ENCODE results near the gene AAGAB.

AAGAB gene, protein sequence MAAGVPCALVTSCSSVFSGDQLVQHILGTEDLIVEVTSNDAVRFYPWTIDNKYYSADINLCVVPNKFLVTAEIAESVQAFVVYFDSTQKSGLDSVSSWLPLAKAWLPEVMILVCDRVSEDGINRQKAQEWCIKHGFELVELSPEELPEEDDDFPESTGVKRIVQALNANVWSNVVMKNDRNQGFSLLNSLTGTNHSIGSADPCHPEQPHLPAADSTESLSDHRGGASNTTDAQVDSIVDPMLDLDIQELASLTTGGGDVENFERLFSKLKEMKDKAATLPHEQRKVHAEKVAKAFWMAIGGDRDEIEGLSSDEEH

DNA sequence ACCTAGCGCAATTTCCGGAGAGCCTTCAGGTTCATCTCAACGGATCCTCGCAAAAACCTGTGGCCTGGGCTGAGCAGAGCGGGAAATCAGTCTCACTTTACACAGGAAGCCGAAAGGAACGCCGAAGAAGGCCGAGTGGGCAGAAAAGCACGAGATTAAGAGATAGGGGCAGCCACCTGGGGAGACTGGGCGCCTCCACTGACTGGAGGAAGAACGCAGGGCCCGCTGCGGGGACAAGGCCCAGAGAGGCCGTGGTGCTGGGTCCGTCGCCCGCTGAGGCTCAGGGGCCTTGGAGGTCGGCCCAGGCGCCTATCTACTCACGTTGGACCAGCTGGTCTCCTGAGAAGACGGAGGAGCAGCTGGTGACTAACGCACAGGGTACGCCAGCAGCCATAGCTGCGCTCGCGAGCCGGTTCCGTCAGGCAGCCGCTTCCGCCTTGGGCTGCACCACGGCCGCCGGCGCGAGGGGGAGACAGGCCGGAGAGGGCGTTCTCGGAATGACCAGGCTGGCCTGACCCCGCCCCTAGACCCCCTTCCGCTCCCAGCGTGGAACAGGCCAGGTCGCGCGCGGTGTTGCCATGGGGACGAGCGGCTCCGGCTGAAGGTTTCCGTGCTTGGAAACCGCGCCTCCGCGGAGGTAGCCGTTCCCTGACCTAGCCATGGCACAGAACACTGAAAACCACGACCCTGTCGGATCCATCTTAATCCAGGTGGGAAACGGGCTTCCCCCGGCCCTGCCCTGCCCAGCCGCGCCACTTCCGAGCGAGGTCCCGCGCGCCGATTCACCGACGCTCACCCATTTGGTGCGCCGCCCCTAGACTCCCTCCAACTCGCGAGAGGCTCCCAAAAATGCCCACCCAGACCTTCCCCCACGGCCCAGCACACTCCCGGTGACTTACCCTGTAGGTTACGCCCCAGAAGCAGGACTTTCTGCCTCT, at the start of gene AAGAB, which contains the start of gene IQCH:
Gene AAGAB (minus strand): TSS at position 424 of the 938 bp plus-strand sequence. CDS start 30 bp downstream, at position 394.
Gene IQCH (plus strand): TSS at position 549 of the 938 bp plus-strand sequence. CDS start 111 bp downstream, at position 660.
- Histone ChIP-seq H3K27me3 (peaks cover 21% of the 10 kb centered on the region), H3K36me3 (no peaks in the 10 kb centered on the region), H3K4me3 (ENCODE audit: low read depth in 1 of 2, low read length in 1 of 2) (peak within 1 kb of the TSS; percentile 76 to 85), H3K4me1 (ENCODE audit: control insufficient read depth in 1 of 2, insufficient read depth in 1 of 2, low read depth in 1 of 2, low read length in 1 of 2) (peaks cover 25 to 27% of the 10 kb centered on the region in 2 experiments), H3K9me3 (no peaks in the 10 kb centered on the region), H3K27ac (peak within 1 kb of the TSS; percentile 74)
- TF ChIP-seq, protein P1, sequence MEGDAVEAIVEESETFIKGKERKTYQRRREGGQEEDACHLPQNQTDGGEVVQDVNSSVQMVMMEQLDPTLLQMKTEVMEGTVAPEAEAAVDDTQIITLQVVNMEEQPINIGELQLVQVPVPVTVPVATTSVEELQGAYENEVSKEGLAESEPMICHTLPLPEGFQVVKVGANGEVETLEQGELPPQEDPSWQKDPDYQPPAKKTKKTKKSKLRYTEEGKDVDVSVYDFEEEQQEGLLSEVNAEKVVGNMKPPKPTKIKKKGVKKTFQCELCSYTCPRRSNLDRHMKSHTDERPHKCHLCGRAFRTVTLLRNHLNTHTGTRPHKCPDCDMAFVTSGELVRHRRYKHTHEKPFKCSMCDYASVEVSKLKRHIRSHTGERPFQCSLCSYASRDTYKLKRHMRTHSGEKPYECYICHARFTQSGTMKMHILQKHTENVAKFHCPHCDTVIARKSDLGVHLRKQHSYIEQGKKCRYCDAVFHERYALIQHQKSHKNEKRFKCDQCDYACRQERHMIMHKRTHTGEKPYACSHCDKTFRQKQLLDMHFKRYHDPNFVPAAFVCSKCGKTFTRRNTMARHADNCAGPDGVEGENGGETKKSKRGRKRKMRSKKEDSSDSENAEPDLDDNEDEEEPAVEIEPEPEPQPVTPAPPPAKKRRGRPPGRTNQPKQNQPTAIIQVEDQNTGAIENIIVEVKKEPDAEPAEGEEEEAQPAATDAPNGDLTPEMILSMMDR (IDR thresholded peaks at IDR 0.05) = no peak

DNA sequence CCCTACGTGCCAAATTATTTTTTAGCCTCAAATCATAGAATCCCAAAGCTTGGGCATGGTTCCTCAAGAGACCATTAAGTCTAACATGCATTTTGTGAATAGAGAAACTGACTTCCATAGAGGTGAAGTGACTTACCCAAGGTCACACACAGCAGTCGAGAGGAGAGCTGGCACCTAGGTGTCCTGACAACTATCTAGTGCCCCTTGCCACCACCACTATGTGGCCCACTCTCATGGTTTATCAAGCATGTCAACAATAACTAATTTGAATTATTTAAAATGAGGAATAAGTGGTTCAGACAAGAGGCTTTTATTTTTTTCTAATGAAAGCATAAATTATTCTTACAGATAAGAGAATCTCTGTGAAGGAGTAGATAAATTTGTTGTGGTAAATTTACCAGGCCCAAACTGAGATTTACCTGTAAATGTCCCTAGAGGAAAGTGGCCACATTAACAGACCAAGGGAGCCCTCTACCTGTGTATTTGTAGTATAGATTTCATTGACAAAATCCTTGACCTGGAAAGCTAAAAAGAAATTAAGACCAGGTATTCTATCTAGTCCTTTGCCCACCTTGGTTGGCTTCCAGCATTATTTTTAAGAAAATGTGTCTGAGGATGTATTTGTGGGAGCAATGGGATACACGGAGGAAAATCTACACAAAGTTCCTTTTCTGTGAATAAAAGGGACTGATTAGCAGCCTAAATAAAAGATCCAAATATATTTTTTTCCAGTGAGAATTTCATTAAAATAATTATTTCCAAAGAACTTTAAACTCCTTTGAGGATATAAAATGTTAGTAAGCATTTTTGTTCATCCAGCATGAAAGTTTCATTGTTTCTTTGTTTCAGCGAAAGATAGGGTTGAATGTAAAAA, 49.3 kb upstream of the AAGAB start:
- Histone ChIP-seq H3K9me3 (no peaks in the 10 kb centered on the region), H3K4me3 (ENCODE audit: low read depth in 1 of 2, low read length in 1 of 2) (no peak overlapping the region), H3K4me1 (ENCODE audit: control insufficient read depth in 1 of 2, insufficient read depth in 1 of 2, low read depth in 1 of 2, low read length in 1 of 2) (no peaks in the 10 kb centered on the region), H3K36me3 (no peaks in the 10 kb centered on the region), H3K27ac (no peak overlapping the region), H3K27me3 (no peaks in the 10 kb centered on the region)
- TF ChIP-seq, protein P1 (IDR thresholded peaks at IDR 0.05) = no peak

DNA sequence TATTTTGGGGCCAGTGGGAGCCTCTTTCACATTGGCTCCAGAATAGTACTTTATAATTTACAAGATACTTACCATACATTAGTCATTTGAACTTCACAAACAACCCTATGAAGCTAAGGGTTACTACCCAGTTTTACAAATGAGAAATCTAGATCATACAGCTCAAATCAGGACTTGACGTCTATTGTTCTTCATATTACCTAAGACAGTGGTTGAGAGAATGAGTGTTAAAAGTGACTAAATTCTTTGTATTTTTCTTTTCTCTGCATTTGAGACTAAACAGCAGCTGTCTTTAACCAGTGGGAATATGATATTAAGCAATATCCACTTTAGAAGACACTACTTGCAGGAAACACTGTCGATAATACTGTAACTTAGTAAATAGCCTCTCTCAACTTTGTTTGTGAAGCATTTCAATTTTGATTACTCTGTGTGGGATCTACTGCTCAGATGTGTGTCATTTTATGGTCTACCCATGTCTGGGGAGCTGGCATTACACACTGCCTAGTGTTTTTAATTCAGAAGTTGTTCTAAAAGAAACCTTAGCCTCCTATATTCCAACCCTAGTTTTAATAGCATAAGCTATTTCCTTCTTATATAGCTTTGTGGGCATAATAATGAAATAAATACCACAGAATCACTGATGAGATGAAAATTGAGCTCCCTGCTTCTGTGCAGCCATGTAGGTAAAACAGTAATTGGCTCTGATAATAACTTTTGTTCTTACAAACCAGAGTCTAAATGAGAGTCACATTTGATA, 46.0 kb upstream of the AAGAB start:
- no peaks in the 10 kb centered on the region for H3K9me3 ChIP-seq
- no peak overlapping the region for H3K27ac ChIP-seq
- TF ChIP-seq, protein P1 (IDR thresholded peaks at IDR 0.05) = no peak

DNA sequence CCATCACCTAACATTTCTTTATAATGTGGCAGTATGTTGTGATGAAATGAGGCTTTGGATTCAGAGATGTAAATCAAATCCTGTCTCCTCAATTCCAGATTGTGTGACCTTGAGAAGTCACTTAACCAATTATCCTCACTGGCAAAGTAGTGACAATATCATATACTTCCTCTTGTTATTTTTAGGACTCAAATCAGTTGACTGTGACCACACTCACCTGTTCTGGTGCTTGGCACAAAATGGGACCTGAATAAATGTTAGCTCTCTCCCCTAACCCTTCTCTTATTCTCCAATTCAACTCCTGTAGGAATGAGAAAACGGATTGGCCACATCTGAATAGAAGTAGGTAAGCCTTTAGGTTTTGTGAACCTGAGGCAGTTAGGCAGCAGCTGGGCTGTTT, 42.2 kb upstream of the AAGAB start:
- Histone ChIP-seq H3K27ac (no peak overlapping the region), H3K36me3 (no peaks in the 10 kb centered on the region), H3K27me3 (no peaks in the 10 kb centered on the region), H3K4me1 (ENCODE audit: control insufficient read depth in 1 of 2, insufficient read depth in 1 of 2, low read depth in 1 of 2, low read length in 1 of 2) (no peaks in the 10 kb centered on the region), H3K4me3 (ENCODE audit: low read depth in 1 of 2, low read length in 1 of 2) (no peak overlapping the region), H3K9me3 (no peaks in the 10 kb centered on the region)
- TF ChIP-seq, protein P1 (IDR thresholded peaks at IDR 0.05) = no peak

More for the DNA sequence above, 46.0 kb upstream of the AAGAB start:
- no peaks in the 10 kb centered on the region for H3K36me3 ChIP-seq
- H3K27me3 ChIP-seq = no peaks in the 10 kb centered on the region
- H3K4me1 ChIP-seq (ENCODE audit: control insufficient read depth in 1 of 2, insufficient read depth in 1 of 2, low read depth in 1 of 2, low read length in 1 of 2) = no peaks in the 10 kb centered on the region
- H3K4me3 ChIP-seq (ENCODE audit: low read depth in 1 of 2, low read length in 1 of 2) = no peak overlapping the region
